ENCODE results near the gene FAT2.

Gene FAT2

DNA sequence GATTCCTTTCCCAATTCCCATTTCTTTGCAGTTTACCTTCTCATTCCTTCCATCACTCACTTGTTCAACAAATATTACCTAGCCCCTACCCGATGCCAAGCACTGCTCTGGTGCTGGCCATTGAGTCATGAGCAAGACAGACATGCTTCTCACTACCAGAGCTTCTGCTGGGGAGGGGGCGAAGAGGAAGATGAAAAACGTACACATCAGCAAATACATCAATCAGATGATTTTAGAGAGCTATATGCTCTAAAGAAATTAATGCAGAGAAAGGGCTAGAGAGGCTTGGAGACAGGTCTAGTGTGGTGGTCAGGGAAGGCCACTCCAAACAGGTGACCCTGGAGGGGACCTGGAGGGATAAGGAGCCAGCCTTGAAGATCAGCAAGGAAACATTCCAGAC is 14.4 kb upstream of the FAT2 start:
- Histone ChIP-seq H3K27me3 (ENCODE audit: insufficient read depth, poor library complexity, severe bottlenecking) (peaks cover 10% of the 10 kb centered on the region), H3K27ac (replicated peaks) (no peak overlapping the region), H3K4me3 (replicated peaks; ENCODE audit: insufficient read depth, low read length) (no peak overlapping the region)
- no peak for TF ChIP-seq GABPA (IDR thresholded peaks at IDR 0.05; ENCODE audit: low read depth)
- TF ChIP-seq, protein P1, sequence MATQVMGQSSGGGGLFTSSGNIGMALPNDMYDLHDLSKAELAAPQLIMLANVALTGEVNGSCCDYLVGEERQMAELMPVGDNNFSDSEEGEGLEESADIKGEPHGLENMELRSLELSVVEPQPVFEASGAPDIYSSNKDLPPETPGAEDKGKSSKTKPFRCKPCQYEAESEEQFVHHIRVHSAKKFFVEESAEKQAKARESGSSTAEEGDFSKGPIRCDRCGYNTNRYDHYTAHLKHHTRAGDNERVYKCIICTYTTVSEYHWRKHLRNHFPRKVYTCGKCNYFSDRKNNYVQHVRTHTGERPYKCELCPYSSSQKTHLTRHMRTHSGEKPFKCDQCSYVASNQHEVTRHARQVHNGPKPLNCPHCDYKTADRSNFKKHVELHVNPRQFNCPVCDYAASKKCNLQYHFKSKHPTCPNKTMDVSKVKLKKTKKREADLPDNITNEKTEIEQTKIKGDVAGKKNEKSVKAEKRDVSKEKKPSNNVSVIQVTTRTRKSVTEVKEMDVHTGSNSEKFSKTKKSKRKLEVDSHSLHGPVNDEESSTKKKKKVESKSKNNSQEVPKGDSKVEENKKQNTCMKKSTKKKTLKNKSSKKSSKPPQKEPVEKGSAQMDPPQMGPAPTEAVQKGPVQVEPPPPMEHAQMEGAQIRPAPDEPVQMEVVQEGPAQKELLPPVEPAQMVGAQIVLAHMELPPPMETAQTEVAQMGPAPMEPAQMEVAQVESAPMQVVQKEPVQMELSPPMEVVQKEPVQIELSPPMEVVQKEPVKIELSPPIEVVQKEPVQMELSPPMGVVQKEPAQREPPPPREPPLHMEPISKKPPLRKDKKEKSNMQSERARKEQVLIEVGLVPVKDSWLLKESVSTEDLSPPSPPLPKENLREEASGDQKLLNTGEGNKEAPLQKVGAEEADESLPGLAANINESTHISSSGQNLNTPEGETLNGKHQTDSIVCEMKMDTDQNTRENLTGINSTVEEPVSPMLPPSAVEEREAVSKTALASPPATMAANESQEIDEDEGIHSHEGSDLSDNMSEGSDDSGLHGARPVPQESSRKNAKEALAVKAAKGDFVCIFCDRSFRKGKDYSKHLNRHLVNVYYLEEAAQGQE (IDR thresholded peaks at IDR 0.05; ENCODE audit: insufficient replicate concordance, low read depth), result no peak
- DNase-seq (ENCODE audit: low read depth in 1 of 2, low spot score in 1 of 2), result no peak

GRCh38 chr5:151602806-151603205 is 11.7 kb upstream of the FAT2 start:
- no peak for TF ChIP-seq POLR2AphosphoS5 (IDR thresholded peaks at IDR 0.05; ENCODE audit: low read depth)
- TF ChIP-seq, protein P2, sequence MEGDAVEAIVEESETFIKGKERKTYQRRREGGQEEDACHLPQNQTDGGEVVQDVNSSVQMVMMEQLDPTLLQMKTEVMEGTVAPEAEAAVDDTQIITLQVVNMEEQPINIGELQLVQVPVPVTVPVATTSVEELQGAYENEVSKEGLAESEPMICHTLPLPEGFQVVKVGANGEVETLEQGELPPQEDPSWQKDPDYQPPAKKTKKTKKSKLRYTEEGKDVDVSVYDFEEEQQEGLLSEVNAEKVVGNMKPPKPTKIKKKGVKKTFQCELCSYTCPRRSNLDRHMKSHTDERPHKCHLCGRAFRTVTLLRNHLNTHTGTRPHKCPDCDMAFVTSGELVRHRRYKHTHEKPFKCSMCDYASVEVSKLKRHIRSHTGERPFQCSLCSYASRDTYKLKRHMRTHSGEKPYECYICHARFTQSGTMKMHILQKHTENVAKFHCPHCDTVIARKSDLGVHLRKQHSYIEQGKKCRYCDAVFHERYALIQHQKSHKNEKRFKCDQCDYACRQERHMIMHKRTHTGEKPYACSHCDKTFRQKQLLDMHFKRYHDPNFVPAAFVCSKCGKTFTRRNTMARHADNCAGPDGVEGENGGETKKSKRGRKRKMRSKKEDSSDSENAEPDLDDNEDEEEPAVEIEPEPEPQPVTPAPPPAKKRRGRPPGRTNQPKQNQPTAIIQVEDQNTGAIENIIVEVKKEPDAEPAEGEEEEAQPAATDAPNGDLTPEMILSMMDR (IDR thresholded peaks at IDR 0.05; ENCODE audit: insufficient read depth, low read length), result no peak
- no peak for TF ChIP-seq GABPA (IDR thresholded peaks at IDR 0.05; ENCODE audit: low read depth)
- no peak for TF ChIP-seq SPI1 (IDR thresholded peaks at IDR 0.05; ENCODE audit: borderline replicate concordance, low read depth)
- TF ChIP-seq, protein P1 (IDR thresholded peaks at IDR 0.05; ENCODE audit: insufficient replicate concordance, low read depth), result no peak
- Histone ChIP-seq H3K27me3 (ENCODE audit: insufficient read depth, poor library complexity, severe bottlenecking) (peaks cover 10% of the 10 kb centered on the region), H3K4me3 (replicated peaks; ENCODE audit: insufficient read depth, low read length) (no peak overlapping the region), H3K27ac (replicated peaks) (no peak overlapping the region)
- DNase-seq (ENCODE audit: low read depth in 1 of 2, low spot score in 1 of 2), result no peak

GRCh38 chr5:151601391-151601790 is 10.3 kb upstream of the FAT2 start:
- TF ChIP-seq GABPA (IDR thresholded peaks at IDR 0.05; ENCODE audit: low read depth), result no peak
- no peak for TF ChIP-seq SPI1 (IDR thresholded peaks at IDR 0.05; ENCODE audit: borderline replicate concordance, low read depth)
- TF ChIP-seq, protein P1 (IDR thresholded peaks at IDR 0.05; ENCODE audit: insufficient replicate concordance, low read depth), result no peak
- TF ChIP-seq POLR2AphosphoS5 (IDR thresholded peaks at IDR 0.05; ENCODE audit: low read depth), result no peak
- TF ChIP-seq, protein P2 (IDR thresholded peaks at IDR 0.05; ENCODE audit: insufficient read depth, low read length), result no peak
- peaks cover 10% of the 10 kb centered on the region for H3K27me3 ChIP-seq (ENCODE audit: insufficient read depth, poor library complexity, severe bottlenecking)
- H3K4me3 ChIP-seq (replicated peaks; ENCODE audit: insufficient read depth, low read length), result no peak overlapping the region
- DNase-seq (ENCODE audit: low read depth in 1 of 2, low spot score in 1 of 2), result no peak
- H3K27ac ChIP-seq (replicated peaks), result no peak overlapping the region
